ENCODE data around the gene SRP68. TPM values are rescaled to one million over a fixed set of nuclear protein-coding genes. Genes with fewer than 3 reads are reported as not detected.

Gene SRP68
- total and polyA plus RNA-seq, 2 donors (not counting 1 experiment from before 2014, with no cell fraction given): 34.0 to 68.6 TPM

- DNase-seq (ENCODE audit: low read depth in 2 of 2): no peak
- Histone ChIP-seq H3K36me3 (ENCODE audit: control insufficient read depth, insufficient read depth, low read length) (no peaks in the 10 kb centered on the region), H3K27ac (ENCODE audit: insufficient read depth, low read length) (no peak overlapping the region), H2AFZ (ENCODE audit: low read length) (no peak overlapping the region), H3K9ac (ENCODE audit: insufficient read depth, low read length) (no peak overlapping the region), H4K20me1 (ENCODE audit: control insufficient read depth, extremely low read depth, insufficient read depth, low read length) (no peaks in the 10 kb centered on the region), H3K4me1 (ENCODE audit: control insufficient read depth, extremely low read depth, insufficient read depth, low read length) (no peaks in the 10 kb centered on the region), H3K4me2 (ENCODE audit: extremely low read depth, insufficient read depth, low read length) (no peak overlapping the region), H3K9me3 (ENCODE audit: control insufficient read depth, insufficient read depth, low read depth, low read length) (no peaks in the 10 kb centered on the region), H3K4me3 (replicated peaks in 1 of 4; ENCODE audit: control extremely low read depth in 1 of 4, insufficient read depth in 1 of 4, low read depth in 3 of 4, low read length in 4 of 4) (no peak overlapping the region), H3K27me3 (ENCODE audit: control insufficient read depth, insufficient read depth, low read length) (peaks cover 4% of the 10 kb centered on the region), H3K79me2 (ENCODE audit: control insufficient read depth, insufficient read depth, low read length) (no peaks in the 10 kb centered on the region)
- no peak for TF ChIP-seq CTCF (conservative IDR thresholded peaks at IDR 0.05 in 1 of 2, IDR thresholded peaks at IDR 0.05 in 1 of 2; ENCODE audit: low read depth in 1 of 2, low read length in 2 of 2)
- TF ChIP-seq EZH2 (IDR thresholded peaks at IDR 0.05; ENCODE audit: low read length, missing control alignments): no peak
Measured at GRCh38 chr17:76011951-76012350, 60.4 kb downstream of the SRP68 start.

- Histone ChIP-seq H3K27ac (ENCODE audit: insufficient read depth, low read length) (no peak overlapping the region), H3K9me3 (ENCODE audit: control insufficient read depth, insufficient read depth, low read depth, low read length) (no peaks in the 10 kb centered on the region), H2AFZ (ENCODE audit: low read length) (no peak overlapping the region), H3K79me2 (ENCODE audit: control insufficient read depth, insufficient read depth, low read length) (no peaks in the 10 kb centered on the region), H3K4me3 (replicated peaks in 1 of 4; ENCODE audit: control extremely low read depth in 1 of 4, insufficient read depth in 1 of 4, low read depth in 3 of 4, low read length in 4 of 4) (no peak overlapping the region), H3K4me1 (ENCODE audit: control insufficient read depth, extremely low read depth, insufficient read depth, low read length) (no peaks in the 10 kb centered on the region), H3K27me3 (ENCODE audit: control insufficient read depth, insufficient read depth, low read length) (peaks cover 1% of the 10 kb centered on the region), H3K9ac (ENCODE audit: insufficient read depth, low read length) (no peak overlapping the region), H3K4me2 (ENCODE audit: extremely low read depth, insufficient read depth, low read length) (no peak overlapping the region), H4K20me1 (ENCODE audit: control insufficient read depth, extremely low read depth, insufficient read depth, low read length) (no peaks in the 10 kb centered on the region), H3K36me3 (ENCODE audit: control insufficient read depth, insufficient read depth, low read length) (no peaks in the 10 kb centered on the region)
- no peak for DNase-seq (ENCODE audit: low read depth in 2 of 2)
- no peak for TF ChIP-seq CTCF (conservative IDR thresholded peaks at IDR 0.05 in 1 of 2, IDR thresholded peaks at IDR 0.05 in 1 of 2; ENCODE audit: low read depth in 1 of 2, low read length in 2 of 2)
- no peak for TF ChIP-seq EZH2 (IDR thresholded peaks at IDR 0.05; ENCODE audit: low read length, missing control alignments)
Measured at GRCh38 chr17:76009969-76010661, 62.2 kb downstream of the SRP68 start.

GRCh38 chr17:76009447-76009846, 62.9 kb downstream of the SRP68 start:
- Histone ChIP-seq H3K4me3 (replicated peaks in 1 of 4; ENCODE audit: control extremely low read depth in 1 of 4, insufficient read depth in 1 of 4, low read depth in 3 of 4, low read length in 4 of 4) (no peak overlapping the region), H3K4me2 (ENCODE audit: extremely low read depth, insufficient read depth, low read length) (no peak overlapping the region), H2AFZ (ENCODE audit: low read length) (no peak overlapping the region), H3K4me1 (ENCODE audit: control insufficient read depth, extremely low read depth, insufficient read depth, low read length) (no peaks in the 10 kb centered on the region), H3K79me2 (ENCODE audit: control insufficient read depth, insufficient read depth, low read length) (no peaks in the 10 kb centered on the region), H3K9me3 (ENCODE audit: control insufficient read depth, insufficient read depth, low read depth, low read length) (no peaks in the 10 kb centered on the region), H3K27ac (ENCODE audit: insufficient read depth, low read length) (no peak overlapping the region), H3K9ac (ENCODE audit: insufficient read depth, low read length) (no peak overlapping the region), H4K20me1 (ENCODE audit: control insufficient read depth, extremely low read depth, insufficient read depth, low read length) (no peaks in the 10 kb centered on the region), H3K27me3 (ENCODE audit: control insufficient read depth, insufficient read depth, low read length) (no peaks in the 10 kb centered on the region), H3K36me3 (ENCODE audit: control insufficient read depth, insufficient read depth, low read length) (no peaks in the 10 kb centered on the region)
- no peak for TF ChIP-seq EZH2 (IDR thresholded peaks at IDR 0.05; ENCODE audit: low read length, missing control alignments)
- TF ChIP-seq CTCF (conservative IDR thresholded peaks at IDR 0.05 in 1 of 2, IDR thresholded peaks at IDR 0.05 in 1 of 2; ENCODE audit: low read depth in 1 of 2, low read length in 2 of 2): no peak
- no peak for DNase-seq (ENCODE audit: low read depth in 2 of 2)
